HG02938 (cell line): Measurements from ENCODE around the gene ACTL9.

ENCODE experiments used
- ATAC-seq: cut with Tn5 transposase; IDR thresholded peaks from one replicate; pipeline ENCODE4 v1.9.1; 2021; ENCODE audit warnings: mild to moderate bottlenecking, moderate library complexity; ENCODE audit not compliant: unreplicated experiment

Gene ACTL9

DNA sequence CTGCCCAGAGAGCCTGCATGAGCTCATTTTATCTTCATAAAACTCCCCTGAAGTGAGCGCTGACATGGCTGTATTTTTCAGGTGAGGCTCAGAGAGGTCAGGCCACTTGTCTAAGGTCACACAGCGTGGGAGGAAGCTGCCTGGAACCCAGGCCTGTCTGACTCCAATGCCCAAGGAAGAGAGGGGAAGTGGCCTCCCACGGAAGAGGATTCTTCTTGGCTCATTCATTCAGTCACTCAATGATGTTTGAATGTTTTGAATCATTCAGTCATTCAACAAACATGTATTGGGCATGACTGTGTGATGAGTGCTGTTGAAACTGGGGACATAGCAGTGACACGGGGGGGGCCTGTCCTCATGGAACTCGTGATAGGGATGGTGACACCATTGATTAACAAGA lies 12.0 kb downstream of the ACTL9 start:
- no peak for ATAC-seq

DNA sequence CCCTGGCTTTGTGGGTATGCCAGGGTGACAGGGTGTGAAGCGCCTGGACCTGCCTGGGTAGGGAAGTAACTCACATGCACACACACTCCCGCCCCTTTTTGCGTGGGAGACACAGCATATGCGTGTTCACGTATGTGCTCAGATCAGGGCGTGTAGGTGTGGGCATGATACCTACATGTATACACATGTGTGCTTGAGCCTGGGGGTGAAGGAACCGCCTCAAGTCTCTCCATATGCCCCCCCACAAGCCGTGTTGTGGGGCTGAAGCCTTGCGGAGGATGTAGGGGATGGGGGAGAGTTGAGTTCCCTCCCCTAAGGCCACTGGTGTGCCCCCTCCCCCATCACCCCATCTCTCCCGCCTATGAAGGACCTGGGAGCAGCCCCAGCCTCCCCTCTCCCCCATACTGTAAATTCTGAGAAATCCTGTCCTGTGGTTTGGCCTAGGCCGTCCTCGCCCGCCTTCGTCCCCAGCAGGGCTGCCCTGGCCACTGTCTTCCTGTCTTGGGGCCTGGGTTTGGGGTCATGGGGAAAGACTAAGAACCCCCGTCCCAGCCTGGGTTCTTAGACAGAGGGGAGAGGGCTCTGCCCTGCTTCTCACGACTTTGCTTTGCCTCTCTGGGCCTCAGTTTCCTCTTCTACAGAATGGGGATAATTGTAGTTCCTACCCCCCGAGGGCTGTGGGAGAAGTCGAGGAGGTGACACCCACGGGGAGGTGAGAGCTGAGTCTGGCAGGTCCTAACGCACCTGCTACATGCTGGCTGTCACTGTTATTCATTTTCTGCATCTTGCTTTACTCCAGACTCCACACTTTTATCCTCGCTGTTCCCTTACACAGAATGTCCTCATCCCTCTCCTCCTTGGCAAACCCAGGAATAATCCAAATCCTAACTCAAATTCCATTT lies 14.3 kb downstream of the ACTL9 start:
- ATAC-seq = no peak

DNA sequence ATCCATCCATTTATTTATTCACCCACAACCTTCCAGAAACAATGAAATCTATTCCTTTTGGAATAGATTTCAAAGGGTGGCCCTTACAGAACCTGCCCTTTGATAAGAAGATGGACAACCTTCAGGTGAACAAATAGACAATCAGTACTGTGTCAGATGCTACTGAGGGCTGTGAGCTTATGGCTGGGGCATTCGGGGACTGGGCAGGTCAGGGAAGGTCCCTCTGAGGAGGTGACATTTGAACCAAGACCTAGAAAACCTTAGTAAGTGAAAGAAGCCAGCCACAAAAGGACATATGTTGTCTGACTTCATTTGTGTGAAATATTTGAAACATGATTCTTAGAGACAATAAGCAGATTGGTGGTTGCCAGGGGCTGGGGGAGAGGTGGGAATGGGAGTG lies 15.7 kb downstream of the ACTL9 start:
- ATAC-seq = no peak

DNA sequence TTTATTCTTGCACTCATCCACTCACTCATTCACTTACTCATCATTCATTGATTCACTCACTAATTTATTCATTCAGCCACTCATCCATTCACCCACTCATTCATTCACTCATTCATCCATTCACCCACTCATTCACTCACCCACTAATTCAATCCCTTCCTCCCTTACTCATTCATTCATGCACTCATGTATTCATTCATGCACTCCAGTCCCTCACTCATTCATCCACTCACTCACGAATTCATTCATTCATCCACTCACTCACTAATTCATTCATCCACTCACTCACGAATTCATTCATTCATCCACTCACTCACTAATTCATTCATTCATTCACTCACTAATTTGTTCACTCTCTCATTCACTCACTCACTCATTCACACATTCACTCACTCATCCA lies 16.1 kb downstream of the ACTL9 start:
- no peak for ATAC-seq

DNA sequence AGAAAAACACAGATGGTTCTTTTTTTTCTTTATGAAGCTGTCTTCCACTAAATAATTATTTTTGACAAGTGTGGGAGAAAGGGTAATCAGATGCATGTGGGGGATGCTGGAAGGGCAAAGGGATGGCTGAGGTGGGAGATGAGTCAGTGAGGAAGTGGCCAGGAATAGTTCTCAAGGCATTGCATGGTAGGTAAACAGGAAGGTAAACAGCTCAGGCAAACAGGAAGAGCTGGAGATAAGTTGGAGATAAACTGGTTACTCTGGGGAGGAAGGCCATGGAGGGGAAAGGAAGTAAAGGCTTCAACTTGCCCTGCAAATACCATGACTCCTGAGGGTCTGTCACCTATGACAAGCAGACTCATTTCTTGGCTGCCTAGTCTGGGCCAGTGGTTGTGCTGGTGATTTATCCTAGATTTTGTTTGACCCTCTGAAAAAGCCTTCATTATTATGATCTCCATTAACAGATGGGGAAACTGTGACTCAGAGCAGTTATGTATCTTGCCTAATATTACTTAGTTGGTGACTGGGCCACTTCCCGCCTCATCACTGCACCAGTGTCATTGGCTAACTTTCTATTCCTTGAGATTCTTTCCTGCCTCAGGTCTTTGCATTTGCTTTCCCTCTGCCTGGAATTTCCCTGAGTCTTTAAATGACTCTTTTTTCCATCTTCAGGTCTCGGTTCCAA lies 17.1 kb downstream of the ACTL9 start:
- no peak for ATAC-seq

DNA sequence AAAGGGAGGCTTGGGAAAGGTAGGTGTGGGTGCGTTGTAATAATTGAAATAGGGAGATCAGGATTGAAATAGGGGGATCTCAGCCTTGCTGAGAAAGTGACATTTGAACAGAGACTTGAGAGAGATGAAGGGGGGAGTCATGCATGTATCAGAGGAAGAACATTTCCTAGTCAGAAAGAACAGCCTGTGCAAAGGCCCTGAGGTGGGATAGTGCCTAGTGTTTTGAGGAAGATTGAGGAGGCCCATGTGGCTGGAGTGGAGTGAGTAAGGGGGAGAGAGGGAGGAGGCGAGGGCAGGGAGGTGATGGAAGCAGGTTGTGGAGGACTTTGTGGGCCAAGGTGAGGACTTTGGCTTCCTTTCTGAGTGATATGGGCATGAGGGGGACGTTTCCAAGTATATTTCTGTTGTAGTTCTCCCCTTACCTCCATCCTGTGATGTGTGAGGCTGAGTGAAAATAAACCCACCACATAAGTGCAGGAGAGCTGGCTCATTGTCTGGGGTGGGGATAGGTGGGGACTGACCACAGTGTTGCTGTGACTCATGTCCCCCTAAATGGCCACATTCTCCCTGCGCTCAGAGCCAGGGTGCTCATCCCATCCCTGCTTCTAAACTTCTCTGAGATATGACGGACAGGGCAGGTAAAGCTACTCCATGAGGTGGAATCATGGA lies 17.8 kb downstream of the ACTL9 start:
- no peak for ATAC-seq

DNA sequence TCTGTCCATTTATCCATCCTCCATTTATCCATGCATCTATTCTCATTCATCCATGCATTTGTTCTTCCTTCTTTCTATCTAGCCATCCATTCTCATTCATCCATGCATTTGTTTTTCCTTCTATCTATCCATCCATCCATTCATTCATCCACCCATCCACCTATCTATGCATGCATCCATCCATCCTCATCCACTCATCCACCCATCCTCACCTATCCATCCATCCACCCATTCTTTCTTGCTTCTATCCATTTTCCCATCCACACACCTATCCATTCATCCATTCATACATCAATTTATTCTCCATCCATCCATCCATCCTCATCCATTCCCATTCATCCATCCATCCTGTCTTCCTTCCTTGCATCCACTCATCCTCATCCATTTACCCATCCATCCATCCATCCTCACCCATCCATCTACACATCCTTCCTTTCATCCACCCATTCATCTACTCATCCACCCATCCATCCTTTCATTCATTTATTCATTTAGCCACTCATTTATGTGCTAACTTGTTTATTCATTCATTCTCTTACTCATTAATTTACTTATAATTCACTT lies 20.3 kb downstream of the ACTL9 start:
- no peak for ATAC-seq

DNA sequence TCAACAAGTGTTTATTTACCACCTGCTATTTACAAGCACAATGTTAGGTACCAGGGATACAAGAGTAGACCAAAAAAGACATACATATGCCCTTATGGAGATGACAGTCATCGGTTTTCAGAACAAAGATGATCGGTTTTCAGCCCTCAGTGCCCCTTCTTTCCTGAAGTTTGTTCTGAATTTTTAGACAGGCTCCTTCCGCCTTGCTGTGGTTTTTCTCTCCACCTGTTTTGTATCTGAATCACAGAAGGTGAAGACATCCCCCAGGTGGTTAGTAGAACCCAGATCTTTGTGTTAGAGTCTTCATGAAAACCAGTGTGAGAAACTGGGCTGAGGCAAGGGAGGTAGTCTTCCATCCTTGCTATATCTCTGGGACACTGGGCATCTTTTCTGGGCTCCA lies 23.5 kb downstream of the ACTL9 start:
- ATAC-seq = no peak

DNA sequence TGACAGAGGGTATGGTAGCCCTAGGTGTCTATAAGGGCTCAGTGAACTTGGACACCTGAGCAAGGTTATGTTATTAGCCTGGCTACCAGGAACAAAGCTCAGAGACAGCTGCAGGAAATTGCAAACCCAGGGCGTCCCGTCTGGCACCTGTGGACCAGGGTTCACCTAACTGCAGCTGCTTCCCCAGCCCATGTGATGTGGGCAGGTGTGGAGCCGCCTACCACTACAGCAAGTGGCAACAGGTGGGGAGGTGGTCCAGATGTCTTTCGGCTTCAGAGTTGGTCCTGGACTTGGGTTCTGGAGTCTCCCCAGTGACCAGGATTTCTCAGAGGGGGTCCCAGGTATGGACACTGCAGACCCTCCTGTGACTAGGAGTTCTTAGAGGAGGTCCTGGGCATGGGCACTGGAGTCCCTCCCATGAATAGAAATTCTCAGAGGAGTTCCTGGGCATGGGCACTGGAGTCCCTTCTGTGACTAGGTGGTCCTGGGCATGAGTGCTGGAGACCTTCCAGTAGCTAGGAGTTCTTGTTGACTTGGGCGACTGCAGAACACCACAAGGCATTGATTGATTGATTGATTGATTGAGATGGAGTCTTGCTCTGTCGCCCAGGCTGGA lies 25.2 kb downstream of the ACTL9 start:
- ATAC-seq = no peak

DNA sequence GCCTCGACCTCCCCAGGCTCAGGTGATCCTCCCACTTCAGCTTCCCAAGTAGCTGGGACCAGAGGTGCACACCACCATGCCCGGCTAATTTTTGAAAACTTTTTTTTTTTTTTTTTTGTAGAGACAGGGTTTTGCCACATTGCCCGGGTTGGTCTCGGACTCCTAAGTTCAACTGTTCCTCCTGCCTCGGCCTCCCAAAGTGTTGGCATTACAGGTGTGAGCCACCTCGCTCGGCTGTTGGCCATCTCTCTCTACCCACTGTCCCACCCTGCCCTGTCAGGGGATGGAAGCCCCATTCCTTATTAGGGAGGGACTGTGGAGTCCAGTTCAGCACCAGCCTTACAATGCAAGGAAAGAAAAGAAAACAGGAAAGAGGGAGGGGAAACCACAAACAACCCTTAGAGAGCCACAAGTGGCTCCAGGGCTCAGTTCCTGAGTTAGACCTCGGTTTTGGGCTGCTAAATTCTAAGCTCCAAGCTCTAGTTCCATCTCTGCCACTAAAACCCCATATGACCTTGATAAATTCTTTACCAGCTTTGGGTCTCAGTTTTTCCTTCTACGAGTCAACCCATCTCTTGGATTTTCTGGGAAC lies 31.7 kb downstream of the ACTL9 start:
- no peak for ATAC-seq

DNA sequence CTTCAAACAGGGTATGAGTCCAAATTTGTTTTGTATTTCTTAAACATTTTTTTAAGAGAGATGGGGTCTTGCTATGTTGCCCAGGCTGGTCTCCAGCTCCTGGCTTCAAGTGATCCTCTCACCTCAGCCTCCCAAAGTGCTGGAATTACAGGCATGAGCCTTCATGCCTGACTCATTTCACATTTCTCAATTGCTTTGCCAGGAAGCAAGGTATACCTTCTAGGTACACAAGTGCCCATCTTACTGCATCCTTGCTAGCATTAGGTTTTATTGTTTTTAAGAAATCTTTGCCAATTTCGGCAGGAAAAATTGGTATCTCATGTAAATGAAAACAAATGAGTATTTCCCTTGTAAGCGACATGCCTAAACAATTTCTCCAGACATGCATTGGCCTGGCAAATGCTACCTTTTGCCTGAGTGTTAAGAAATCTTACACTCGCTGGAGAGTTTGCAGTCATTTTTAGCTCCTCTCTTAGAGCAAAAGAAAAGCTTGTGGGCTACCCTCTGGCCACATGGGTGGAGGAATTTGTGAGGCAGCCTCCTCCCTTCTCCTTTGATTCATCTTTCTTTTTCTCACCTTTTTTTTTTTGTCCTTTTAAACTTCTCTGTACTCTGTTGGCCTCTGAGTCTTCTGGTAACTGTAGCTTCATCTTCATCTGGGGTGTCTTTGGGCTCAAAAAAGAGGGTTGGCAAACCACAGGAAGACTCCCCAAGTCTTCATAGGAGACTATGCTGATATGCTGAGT lies 33.0 kb downstream of the ACTL9 start:
- ATAC-seq = no peak

DNA sequence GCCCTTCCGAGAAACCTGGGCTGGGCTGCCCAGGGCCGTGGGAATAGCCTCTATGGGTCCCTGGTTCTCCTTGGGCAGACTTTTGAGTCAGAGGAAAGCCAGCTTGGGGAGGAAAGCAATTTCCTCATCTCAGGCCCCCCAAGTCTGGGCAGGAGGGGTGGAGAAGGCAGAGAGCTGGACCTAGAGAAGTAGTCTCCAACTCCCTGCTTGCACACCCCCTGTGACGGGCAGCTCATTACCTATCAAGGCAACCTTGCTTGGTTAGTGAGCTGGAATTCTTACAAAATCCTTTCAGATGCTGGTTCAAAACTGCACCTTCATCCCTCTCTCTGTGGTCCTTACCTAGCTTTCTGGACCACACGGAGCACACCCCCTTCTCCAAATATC lies 33.9 kb downstream of the ACTL9 start:
- ATAC-seq = no peak

DNA sequence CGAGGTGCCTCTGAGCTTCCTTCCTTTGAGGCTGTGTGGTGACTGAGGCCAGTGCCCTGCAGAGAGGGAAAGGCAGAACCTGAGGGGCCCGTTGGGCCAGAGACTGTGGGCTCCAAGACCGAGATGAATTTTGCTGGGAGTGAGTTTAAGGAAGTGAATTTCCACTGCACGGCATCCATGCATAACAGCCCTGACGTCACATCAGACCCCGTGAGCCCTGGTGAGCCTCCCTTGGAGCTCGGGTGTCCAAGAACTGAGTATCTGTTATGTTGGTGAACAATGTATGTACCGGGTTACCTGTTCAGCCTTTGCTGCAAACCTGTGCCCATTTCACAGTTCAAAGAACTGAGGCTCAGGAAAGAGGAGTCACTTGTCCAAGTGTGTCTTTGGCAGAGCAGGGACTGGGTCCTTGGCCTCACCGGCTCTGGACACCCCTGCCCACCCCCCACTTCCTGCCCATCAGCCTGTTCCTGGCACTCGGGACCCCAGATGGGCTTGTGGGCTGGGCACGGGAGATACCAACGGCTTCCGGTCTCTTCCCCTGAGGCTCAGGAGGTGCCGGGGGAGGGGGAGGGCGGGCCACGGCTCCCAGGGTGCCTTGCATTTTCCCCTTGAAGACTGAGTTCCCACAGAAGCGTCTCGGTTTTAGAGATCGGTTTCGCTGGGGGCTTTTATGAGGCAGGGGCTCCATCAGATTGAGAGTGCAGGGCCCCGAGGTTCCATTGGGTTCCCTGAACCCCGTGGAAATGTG lies 34.5 kb downstream of the ACTL9 start:
- no peak for ATAC-seq

DNA sequence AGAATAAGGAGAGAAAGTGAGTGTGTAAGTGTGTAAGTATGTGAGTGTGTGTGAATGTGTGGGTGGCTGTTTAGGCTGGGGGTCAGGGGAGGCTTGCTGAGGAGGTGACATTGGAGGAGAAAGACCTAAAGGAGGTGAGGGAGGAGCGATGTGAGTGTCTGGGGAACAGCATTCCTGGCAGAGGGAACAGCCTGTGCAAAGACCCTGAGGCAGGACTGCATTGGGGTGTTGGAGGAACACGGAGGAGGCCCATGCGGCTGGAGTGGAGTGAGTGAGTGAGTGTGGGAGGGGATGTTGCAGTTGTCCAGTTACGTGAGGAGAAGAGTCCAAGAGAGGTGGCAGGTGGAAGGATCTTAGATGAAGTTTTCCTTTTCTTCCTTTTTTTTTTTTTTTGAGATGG lies 36.3 kb downstream of the ACTL9 start:
- ATAC-seq = no peak

DNA sequence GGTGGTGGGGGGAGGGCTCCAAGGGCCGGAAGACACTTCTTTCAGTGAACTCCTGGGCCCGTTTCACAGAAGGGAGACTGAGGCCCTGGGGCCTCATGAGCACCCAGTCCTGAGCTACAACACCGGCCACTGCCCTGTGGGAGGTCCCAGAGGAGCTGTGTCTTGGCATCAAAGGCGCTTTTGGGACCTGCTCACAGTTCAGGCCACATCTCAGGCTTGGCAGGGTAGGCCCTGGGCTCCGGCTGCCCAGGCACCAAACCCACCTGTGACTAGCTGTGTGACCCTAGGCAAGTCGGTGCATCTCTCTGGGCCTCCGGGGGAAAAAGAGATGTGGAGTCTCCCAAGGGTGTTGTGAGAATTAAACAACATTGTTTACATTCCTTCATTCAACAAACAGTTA lies 38.7 kb downstream of the ACTL9 start:
- ATAC-seq = no peak

DNA sequence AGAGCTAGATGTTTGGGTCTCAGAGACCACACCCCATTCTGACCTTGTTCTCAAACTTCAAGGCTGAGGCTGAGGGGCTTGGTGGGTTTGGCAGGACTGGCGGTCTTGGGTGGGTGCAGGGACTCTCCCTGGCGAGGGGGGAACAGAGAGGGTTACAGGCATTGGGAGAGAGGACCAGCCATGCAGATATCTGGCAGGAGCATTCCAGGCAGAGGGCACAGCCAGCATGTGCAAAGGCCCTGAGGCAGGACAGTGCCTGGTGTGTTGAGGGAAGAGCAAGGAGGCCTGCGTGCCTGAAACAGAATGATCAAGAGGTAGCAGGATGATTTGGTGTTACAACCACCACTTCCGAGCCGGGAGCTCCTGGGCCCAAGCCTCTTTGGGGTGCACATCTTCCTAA lies 40.7 kb downstream of the ACTL9 start:
- ATAC-seq = no peak

DNA sequence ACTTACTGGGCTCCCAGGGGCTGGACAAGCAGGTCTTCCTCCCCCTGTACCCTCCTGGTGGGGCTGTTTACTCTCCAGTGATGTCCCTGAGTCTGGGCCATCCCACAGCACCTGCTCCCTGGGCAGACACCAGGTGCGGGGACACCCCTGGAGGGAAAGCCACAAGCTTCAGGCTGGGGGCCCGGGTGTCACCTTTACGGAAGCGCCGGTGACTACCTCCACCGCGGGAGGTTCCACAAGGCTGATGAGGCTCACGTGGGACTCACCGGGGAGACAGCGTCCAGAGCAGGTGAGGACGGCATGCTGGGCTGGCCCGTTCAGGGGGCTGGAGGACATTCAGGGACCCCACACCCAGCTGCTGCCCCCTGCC lies 43.3 kb downstream of the ACTL9 start:
- no peak for ATAC-seq

DNA sequence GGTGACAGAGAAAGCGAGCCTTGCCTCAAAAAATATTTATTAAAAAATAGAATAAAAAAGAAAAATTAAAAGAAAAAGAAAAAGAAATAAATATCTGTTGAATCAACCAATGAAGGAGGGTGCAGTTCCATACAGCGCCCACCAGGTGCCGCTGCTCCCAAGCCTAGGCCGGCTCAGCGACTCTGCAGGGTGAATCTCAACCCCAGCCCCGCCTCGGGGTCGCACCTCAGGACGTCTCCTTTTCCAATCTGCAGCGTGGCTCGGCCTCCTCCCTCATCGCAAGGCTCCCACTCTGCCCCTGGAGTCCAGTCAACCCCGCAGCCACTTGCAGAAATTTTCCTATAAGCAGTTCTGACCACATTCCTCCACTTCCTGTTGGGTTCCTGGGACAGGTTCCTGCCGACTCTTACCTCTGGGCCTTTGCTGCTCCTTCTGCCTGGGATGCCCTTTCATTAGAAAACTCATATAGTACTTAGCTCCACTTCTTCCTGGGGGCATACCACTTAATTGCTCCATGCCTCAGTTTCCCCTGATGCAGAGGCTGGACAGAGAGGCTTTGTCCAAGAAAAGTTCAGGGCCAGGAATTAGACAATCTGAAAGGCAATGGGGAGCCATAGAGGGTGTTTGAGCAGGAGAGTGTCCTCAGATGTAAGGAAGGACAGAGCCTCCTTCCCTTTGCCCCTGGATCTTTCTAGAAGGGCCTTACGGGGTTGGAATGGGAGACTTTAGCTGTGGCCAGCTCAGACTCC lies 43.8 kb downstream of the ACTL9 start:
- no peak for ATAC-seq

DNA sequence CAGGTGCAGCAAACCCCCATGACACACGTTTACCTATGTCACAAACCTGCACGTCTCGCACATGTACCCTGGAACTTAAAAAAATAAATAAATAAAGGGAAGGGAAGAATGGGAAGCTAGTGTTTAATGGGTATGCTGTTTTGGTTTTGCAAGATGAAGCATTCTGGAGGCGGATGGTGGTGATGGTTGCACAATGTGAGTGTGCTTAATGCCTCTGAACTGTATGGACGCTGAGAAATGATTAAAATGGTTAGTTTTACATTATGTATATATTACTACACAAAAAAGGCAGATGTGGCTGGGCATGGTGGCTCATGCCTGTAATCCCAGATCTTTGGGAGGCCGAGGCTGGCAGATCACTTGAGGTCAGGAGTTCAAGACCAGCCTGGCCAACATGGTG lies 50.4 kb downstream of the ACTL9 start:
- no peak for ATAC-seq
